ENCODE results near the gene REXO1.

DNA sequence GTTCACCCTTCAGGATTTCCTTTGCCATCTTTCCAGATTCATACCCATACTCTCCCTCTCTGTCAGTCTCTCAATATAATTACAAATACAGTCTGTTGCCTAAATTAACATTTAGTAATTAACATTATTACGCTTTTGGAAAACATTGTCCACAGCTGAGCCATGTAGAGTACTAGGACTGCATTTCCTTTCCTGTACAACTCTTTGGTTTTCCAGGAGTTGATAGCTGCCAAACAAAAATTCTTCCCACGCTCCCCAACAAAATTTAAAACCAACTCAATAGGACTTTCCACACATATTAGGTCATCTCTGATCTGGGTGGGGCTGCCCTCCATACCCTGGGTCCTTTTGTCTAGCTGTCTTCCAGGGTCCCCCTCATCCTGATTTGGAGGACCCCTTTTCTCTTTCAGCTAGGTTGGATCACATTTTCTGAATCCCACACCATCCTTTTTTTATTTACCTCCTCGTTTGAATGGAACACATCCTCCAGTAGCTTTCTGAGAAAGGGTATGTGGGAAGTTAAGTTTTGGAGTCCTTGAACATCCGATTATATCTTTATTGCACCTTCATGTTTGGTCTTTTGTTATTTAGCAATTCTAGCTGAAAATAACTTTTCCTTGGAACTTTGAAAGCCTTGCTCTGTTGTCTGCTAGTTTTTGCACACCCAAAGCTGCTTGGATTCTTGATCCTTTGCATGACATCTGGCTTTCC, 77.3 kb downstream of the REXO1 start:
- TF ChIP-seq EZH2 (IDR thresholded peaks at IDR 0.05; ENCODE audit: low read length, missing control alignments), result no peak
- TF ChIP-seq, protein P1, sequence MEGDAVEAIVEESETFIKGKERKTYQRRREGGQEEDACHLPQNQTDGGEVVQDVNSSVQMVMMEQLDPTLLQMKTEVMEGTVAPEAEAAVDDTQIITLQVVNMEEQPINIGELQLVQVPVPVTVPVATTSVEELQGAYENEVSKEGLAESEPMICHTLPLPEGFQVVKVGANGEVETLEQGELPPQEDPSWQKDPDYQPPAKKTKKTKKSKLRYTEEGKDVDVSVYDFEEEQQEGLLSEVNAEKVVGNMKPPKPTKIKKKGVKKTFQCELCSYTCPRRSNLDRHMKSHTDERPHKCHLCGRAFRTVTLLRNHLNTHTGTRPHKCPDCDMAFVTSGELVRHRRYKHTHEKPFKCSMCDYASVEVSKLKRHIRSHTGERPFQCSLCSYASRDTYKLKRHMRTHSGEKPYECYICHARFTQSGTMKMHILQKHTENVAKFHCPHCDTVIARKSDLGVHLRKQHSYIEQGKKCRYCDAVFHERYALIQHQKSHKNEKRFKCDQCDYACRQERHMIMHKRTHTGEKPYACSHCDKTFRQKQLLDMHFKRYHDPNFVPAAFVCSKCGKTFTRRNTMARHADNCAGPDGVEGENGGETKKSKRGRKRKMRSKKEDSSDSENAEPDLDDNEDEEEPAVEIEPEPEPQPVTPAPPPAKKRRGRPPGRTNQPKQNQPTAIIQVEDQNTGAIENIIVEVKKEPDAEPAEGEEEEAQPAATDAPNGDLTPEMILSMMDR (conservative IDR thresholded peaks at IDR 0.05 in 1 of 2, IDR thresholded peaks at IDR 0.05 in 1 of 2; ENCODE audit: low read depth in 1 of 2, low read length in 2 of 2), result no peak
